ENCODE results near the gene LYRM9. TPM values are rescaled to one million over a fixed set of nuclear protein-coding genes. Genes with fewer than 3 reads are reported as not detected.

Gene LYRM9
- total and polyA plus RNA-seq, 9 of the 15 experiments (the other 6 are each of a cell fraction or from before 2014, with no cell fraction given): 0.98 to 4.7 (median 1.8) TPM

DNA sequence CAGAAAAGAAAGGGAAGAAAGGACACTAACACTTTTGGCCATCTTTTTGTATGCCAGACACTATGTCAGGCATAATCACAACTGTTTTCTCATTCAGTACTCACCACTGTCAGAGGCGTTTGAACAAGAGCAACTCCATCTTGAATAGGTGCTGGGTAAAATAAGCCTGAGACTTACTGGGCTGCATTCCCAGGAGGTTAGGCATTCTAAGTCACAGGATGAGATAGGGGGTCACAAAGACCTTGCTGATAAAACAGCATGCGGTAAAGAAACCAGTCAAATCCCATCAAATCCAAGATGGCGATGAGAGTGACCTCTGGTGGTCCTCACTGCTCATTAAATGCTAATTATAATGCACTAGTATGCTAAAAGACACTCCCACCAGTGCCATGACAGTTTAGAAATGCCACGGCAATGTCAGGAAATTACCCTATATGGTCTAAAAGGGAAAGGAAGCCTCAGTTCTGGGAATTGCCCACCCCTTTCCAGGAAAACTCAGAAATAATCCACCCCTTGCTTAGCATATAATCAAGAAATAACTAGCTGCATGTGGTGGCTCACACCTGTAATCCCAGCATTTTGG lies 14.9 kb upstream of the LYRM9 start (continued):
- TF ChIP-seq, protein P1, sequence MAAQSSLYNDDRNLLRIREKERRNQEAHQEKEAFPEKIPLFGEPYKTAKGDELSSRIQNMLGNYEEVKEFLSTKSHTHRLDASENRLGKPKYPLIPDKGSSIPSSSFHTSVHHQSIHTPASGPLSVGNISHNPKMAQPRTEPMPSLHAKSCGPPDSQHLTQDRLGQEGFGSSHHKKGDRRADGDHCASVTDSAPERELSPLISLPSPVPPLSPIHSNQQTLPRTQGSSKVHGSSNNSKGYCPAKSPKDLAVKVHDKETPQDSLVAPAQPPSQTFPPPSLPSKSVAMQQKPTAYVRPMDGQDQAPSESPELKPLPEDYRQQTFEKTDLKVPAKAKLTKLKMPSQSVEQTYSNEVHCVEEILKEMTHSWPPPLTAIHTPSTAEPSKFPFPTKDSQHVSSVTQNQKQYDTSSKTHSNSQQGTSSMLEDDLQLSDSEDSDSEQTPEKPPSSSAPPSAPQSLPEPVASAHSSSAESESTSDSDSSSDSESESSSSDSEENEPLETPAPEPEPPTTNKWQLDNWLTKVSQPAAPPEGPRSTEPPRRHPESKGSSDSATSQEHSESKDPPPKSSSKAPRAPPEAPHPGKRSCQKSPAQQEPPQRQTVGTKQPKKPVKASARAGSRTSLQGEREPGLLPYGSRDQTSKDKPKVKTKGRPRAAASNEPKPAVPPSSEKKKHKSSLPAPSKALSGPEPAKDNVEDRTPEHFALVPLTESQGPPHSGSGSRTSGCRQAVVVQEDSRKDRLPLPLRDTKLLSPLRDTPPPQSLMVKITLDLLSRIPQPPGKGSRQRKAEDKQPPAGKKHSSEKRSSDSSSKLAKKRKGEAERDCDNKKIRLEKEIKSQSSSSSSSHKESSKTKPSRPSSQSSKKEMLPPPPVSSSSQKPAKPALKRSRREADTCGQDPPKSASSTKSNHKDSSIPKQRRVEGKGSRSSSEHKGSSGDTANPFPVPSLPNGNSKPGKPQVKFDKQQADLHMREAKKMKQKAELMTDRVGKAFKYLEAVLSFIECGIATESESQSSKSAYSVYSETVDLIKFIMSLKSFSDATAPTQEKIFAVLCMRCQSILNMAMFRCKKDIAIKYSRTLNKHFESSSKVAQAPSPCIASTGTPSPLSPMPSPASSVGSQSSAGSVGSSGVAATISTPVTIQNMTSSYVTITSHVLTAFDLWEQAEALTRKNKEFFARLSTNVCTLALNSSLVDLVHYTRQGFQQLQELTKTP (IDR thresholded peaks at IDR 0.05; ENCODE audit: low read depth in 1 of 2, partially characterized antibody in 2 of 2): peak in 1 of 2 experiments; percentile 52
- TF ChIP-seq ZC3H4 (CRISPR knock-in tag; IDR thresholded peaks at IDR 0.05; ENCODE audit: borderline replicate concordance): no peak
- TF ChIP-seq ZEB2 (IDR thresholded peaks at IDR 0.05): no peak
- TF ChIP-seq, protein P2, sequence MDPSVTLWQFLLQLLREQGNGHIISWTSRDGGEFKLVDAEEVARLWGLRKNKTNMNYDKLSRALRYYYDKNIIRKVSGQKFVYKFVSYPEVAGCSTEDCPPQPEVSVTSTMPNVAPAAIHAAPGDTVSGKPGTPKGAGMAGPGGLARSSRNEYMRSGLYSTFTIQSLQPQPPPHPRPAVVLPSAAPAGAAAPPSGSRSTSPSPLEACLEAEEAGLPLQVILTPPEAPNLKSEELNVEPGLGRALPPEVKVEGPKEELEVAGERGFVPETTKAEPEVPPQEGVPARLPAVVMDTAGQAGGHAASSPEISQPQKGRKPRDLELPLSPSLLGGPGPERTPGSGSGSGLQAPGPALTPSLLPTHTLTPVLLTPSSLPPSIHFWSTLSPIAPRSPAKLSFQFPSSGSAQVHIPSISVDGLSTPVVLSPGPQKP (CRISPR knock-in tag; IDR thresholded peaks at IDR 0.05): no peak
- TF ChIP-seq ZNF589 (CRISPR knock-in tag; IDR thresholded peaks at IDR 0.05; ENCODE audit: low read depth): peak; percentile 99
- TF ChIP-seq, protein P3, sequence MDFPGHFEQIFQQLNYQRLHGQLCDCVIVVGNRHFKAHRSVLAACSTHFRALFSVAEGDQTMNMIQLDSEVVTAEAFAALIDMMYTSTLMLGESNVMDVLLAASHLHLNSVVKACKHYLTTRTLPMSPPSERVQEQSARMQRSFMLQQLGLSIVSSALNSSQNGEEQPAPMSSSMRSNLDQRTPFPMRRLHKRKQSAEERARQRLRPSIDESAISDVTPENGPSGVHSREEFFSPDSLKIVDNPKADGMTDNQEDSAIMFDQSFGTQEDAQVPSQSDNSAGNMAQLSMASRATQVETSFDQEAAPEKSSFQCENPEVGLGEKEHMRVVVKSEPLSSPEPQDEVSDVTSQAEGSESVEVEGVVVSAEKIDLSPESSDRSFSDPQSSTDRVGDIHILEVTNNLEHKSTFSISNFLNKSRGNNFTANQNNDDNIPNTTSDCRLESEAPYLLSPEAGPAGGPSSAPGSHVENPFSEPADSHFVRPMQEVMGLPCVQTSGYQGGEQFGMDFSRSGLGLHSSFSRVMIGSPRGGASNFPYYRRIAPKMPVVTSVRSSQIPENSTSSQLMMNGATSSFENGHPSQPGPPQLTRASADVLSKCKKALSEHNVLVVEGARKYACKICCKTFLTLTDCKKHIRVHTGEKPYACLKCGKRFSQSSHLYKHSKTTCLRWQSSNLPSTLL (IDR thresholded peaks at IDR 0.05): no peak
- TF ChIP-seq NCOR1 (IDR thresholded peaks at IDR 0.05): no peak
- no peak for TF ChIP-seq KAT2B (IDR thresholded peaks at IDR 0.05; ENCODE audit: low read depth, low read length)
- no peak for TF ChIP-seq LEF1 (IDR thresholded peaks at IDR 0.05)
- no peak for TF ChIP-seq RBBP5 (IDR thresholded peaks at IDR 0.05; ENCODE audit: borderline replicate concordance, insufficient read depth, low read length, poor library complexity, severe bottlenecking)
- no peak for TF ChIP-seq JUND (IDR thresholded peaks at IDR 0.05; ENCODE audit: borderline replicate concordance, low read depth, low read length)
- peak; percentile 63; the same call in 1 of the 3 replicates for TF ChIP-seq JUND (tag; IDR thresholded peaks at IDR 0.05; ENCODE audit: borderline replicate concordance, low read depth, low read length)
- TF ChIP-seq STAG1 (CRISPR knock-in tag; IDR thresholded peaks at IDR 0.05; ENCODE audit: borderline replicate concordance): no peak
- no peak for TF ChIP-seq POLR2AphosphoS2 (IDR thresholded peaks at IDR 0.05; ENCODE audit: low read length)
- TF ChIP-seq, protein P4, sequence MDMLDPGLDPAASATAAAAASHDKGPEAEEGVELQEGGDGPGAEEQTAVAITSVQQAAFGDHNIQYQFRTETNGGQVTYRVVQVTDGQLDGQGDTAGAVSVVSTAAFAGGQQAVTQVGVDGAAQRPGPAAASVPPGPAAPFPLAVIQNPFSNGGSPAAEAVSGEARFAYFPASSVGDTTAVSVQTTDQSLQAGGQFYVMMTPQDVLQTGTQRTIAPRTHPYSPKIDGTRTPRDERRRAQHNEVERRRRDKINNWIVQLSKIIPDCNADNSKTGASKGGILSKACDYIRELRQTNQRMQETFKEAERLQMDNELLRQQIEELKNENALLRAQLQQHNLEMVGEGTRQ (CRISPR knock-in tag; IDR thresholded peaks at IDR 0.05): no peak
- TF ChIP-seq, protein P5, sequence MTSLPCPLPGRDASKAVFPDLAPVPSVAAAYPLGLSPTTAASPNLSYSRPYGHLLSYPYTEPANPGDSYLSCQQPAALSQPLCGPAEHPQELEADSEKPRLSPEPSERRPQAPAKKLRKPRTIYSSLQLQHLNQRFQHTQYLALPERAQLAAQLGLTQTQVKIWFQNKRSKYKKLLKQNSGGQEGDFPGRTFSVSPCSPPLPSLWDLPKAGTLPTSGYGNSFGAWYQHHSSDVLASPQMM (CRISPR knock-in tag; IDR thresholded peaks at IDR 0.05): no peak
- TF ChIP-seq, protein P6, sequence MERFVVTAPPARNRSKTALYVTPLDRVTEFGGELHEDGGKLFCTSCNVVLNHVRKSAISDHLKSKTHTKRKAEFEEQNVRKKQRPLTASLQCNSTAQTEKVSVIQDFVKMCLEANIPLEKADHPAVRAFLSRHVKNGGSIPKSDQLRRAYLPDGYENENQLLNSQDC (CRISPR knock-in tag; IDR thresholded peaks at IDR 0.05): no peak
- TF ChIP-seq BCOR (IDR thresholded peaks at IDR 0.05): no peak
- TF ChIP-seq KDM5B (IDR thresholded peaks at IDR 0.05; ENCODE audit: insufficient replicate concordance, low read depth, low read length): no peak
- TF ChIP-seq ZNF24 (IDR thresholded peaks at IDR 0.05): no peak

Measured in K562 (cell line).